WTC11 (cell line): ENCODE results near the gene ARHGAP23. TPM values are rescaled to one million over a fixed set of nuclear protein-coding genes. Genes with fewer than 3 reads are reported as not detected.

Source experiments
- ATAC-seq: fragments of 200-7000 bp; cut with Tn5 transposase; 2 replicates; pipeline ENCODE4 v1.10.0; 2021; ENCODE audit warnings: mild to moderate bottlenecking, moderate library complexity
- CTCF ChIA-PET: fragments of 300-600 bp; sonication (Branson Sonifier 250); formaldehyde crosslinking; loops from one replicate; lab custom pipeline; 2021; ENCODE audit warnings: antibody characterized with exemption; lab: Charles Lee
- POLR2A ChIA-PET: fragments of 350-600 bp; sonication (Branson Sonifier 250); formaldehyde crosslinking; loops from one replicate; lab custom pipeline; 2021; ENCODE audit warnings: antibody characterized with exemption; lab: Charles Lee
- DNase-seq: peaks from one replicate; pipeline ENCODE4 v3.0.0; 2021; ENCODE audit warnings: low spot score
- H3K27ac Mint-ChIP-seq: 2 replicates; pipeline ENCODE4 v1.8.0; 2021; ENCODE audit warnings: mixed read lengths
- H3K27me3 Mint-ChIP-seq: 2 replicates; pipeline ENCODE4 v1.8.0; 2021; ENCODE audit warnings: low read depth, mild to moderate bottlenecking, moderate library complexity, mixed read lengths
- H3K36me3 Mint-ChIP-seq: 2 replicates; pipeline ENCODE4 v1.8.0; 2021; ENCODE audit warnings: mixed read lengths
- H3K4me1 Mint-ChIP-seq: 2 replicates; pipeline ENCODE4 v1.8.0; 2022; ENCODE audit warnings: mixed read lengths
- H3K4me3 Mint-ChIP-seq: 2 replicates; pipeline ENCODE4 v1.8.0; 2021; ENCODE audit warnings: mild to moderate bottlenecking, moderate library complexity, mixed read lengths
- H3K9me3 Mint-ChIP-seq: 2 replicates; pipeline ENCODE4 v1.8.0; 2021; ENCODE audit warnings: mixed read lengths
- AR ChIP-seq: fragments of 250-450 bp; sonication (Bioruptor Pico); IDR thresholded peaks from 2 replicates; pipeline ENCODE4 v1.9.0; 2021; ENCODE audit warnings: mild to moderate bottlenecking
- E2F4 ChIP-seq: sonication (generic); formaldehyde crosslinking; IDR thresholded peaks from 2 replicates; pipeline ENCODE4 v1.8.1; 2022; ENCODE audit warnings: low read depth, mild to moderate bottlenecking, moderate library complexity, missing genetic modification reagents, borderline replicate concordance
- ELF4 ChIP-seq: sonication (generic); formaldehyde crosslinking; IDR thresholded peaks from 2 replicates; pipeline ENCODE4 v1.8.1; 2022; ENCODE audit warnings: low read depth, mild to moderate bottlenecking, moderate library complexity, missing genetic modification reagents
- EMX1 ChIP-seq: fragments of 250-450 bp; sonication (Bioruptor Pico); IDR thresholded peaks from 2 replicates; pipeline ENCODE4 v1.8.0; 2021; ENCODE audit warnings: mild to moderate bottlenecking
- ESRRA ChIP-seq: sonication (generic); formaldehyde crosslinking; IDR thresholded peaks from 2 replicates; pipeline ENCODE4 v1.8.1; 2022; ENCODE audit warnings: mild to moderate bottlenecking, missing genetic modification reagents, borderline replicate concordance
- ETV6 ChIP-seq: sonication (generic); formaldehyde crosslinking; IDR thresholded peaks from 2 replicates; pipeline ENCODE4 v1.8.1; 2022; ENCODE audit warnings: mild to moderate bottlenecking, missing genetic modification reagents
- FOXP4 ChIP-seq: sonication (generic); formaldehyde crosslinking; IDR thresholded peaks from 2 replicates; pipeline ENCODE4 v1.8.0; 2022; ENCODE audit warnings: mild to moderate bottlenecking, missing genetic modification reagents
- HMGA2 ChIP-seq: fragments of 250-450 bp; sonication (Bioruptor Pico); IDR thresholded peaks from 2 replicates; pipeline ENCODE4 v1.4.0; 2021; ENCODE audit warnings: mild to moderate bottlenecking, moderate library complexity
- IRF2 ChIP-seq: sonication (generic); formaldehyde crosslinking; IDR thresholded peaks from 2 replicates; pipeline ENCODE4 v1.8.0; 2022; ENCODE audit warnings: low read depth, missing genetic modification reagents, borderline replicate concordance
- NR1H2 ChIP-seq: sonication (generic); formaldehyde crosslinking; IDR thresholded peaks from 2 replicates; pipeline ENCODE4 v1.9.0; 2021; ENCODE audit warnings: mild to moderate bottlenecking, moderate library complexity, missing genetic modification reagents
- OVOL2 ChIP-seq: fragments of 250-450 bp; sonication (Bioruptor Pico); IDR thresholded peaks from 2 replicates; pipeline ENCODE4 v1.9.0; 2021; ENCODE audit warnings: mild to moderate bottlenecking, borderline replicate concordance
- SMAD3 ChIP-seq: sonication (generic); formaldehyde crosslinking; IDR thresholded peaks from 2 replicates; pipeline ENCODE4 v1.8.0; 2022; ENCODE audit warnings: missing genetic modification reagents, mild to moderate bottlenecking, borderline replicate concordance
- ZNF281 ChIP-seq: sonication (generic); formaldehyde crosslinking; IDR thresholded peaks from 2 replicates; pipeline ENCODE4 v1.8.0; 2023; ENCODE audit warnings: mild to moderate bottlenecking, missing genetic modification reagents
- ZNF396 ChIP-seq: fragments of 250-450 bp; sonication (Bioruptor Pico); IDR thresholded peaks from 2 replicates; pipeline ENCODE4 v1.8.0; 2021; ENCODE audit warnings: mild to moderate bottlenecking, moderate library complexity, borderline replicate concordance
- ZNF423 ChIP-seq: fragments of 250-450 bp; sonication (Bioruptor Pico); IDR thresholded peaks from 2 replicates; pipeline ENCODE4 v2.1.2; 2022; ENCODE audit warnings: mild to moderate bottlenecking, moderate library complexity
- ZNF671 ChIP-seq: fragments of 250-450 bp; sonication (Bioruptor Pico); IDR thresholded peaks from 2 replicates; pipeline ENCODE4 v1.8.0; 2021; ENCODE audit warnings: mild to moderate bottlenecking
- total RNA-seq: library from RNA; stranded (reverse); gene quantifications from 3 replicates; pipeline ENCODE4 v1.2.3, GENCODE V29; 2021
- TF ChIP-seq, protein P1 (sequence below): sonication (generic); formaldehyde crosslinking; IDR thresholded peaks from 2 replicates; pipeline ENCODE4 v1.8.1; 2023; ENCODE audit warnings: mild to moderate bottlenecking, missing genetic modification reagents, borderline replicate concordance
- TF ChIP-seq, protein P2 (sequence below): fragments of 200-600 bp; IDR thresholded peaks from 2 replicates; pipeline ENCODE4 v1.8.0; 2022; ENCODE audit warnings: antibody characterized with exemption

Gene ARHGAP23
- total RNA-seq, 1 experiment from 2014 or later = 66.0 TPM

DNA sequence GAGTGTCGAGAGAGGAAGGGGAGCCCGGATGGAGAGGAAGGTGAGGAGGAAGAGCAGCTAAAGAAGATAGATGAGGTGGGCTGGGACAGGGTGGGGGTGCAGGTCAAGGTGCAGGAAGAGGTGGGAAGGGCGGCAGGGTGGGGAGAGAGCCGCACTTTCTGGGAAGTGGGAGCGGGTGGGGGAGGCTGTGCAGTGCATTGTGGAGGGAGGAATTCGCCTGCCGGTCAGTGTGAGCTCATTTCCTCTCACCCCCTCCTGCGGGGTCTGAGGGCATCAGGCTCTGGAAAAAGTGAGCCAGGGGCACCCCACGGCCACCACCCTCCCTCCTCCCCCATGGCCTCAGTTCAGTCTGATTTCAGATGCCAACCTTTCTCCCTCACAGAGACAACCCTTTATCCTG is 2.5 kb upstream of the ARHGAP23 start (continued):
- TF ChIP-seq AR (CRISPR knock-in tag) = no peak
- TF ChIP-seq EMX1 (CRISPR knock-in tag) = no peak
- TF ChIP-seq HMGA2 (CRISPR knock-in tag) = no peak
- no peak for TF ChIP-seq ELF4 (CRISPR knock-in tag)
- no peak for TF ChIP-seq OVOL2 (CRISPR knock-in tag)
- no peak for TF ChIP-seq ETV6 (CRISPR knock-in tag)

GRCh38 chr17:38426441-38426840 is 1.8 kb upstream of the ARHGAP23 start:
- H3K9me3 Mint-ChIP-seq = no peaks in the 10 kb centered on the region
- ChIA-PET CTCF (interaction anchor here (0.8 to 6.2 kb wide), 11 partner anchors 18 to 172 kb away, joined by 3 to 70 read pairs (median 6); no protein-coding TSS in a partner anchor), POLR2A (interaction anchor here (2.1 kb wide), 1 partner anchor 25 kb away, joined by 6 read pairs; no protein-coding TSS in a partner anchor)
- H3K27me3 Mint-ChIP-seq = peaks cover 13% of the 10 kb centered on the region
- no peak overlapping the region for H3K27ac Mint-ChIP-seq
- peaks cover 62% of the 10 kb centered on the region for H3K4me1 Mint-ChIP-seq
- ATAC-seq (no peak), DNase-seq (no peak)
- no peak overlapping the region for H3K4me3 Mint-ChIP-seq
- no peaks in the 10 kb centered on the region for H3K36me3 Mint-ChIP-seq
- no peak for TF ChIP-seq ESRRA
- no peak for TF ChIP-seq NR1H2
- TF ChIP-seq FOXP4 = no peak
- no peak for TF ChIP-seq E2F4 (CRISPR knock-in tag)
- no peak for TF ChIP-seq ZNF281 (CRISPR knock-in tag)
- TF ChIP-seq, protein P1, sequence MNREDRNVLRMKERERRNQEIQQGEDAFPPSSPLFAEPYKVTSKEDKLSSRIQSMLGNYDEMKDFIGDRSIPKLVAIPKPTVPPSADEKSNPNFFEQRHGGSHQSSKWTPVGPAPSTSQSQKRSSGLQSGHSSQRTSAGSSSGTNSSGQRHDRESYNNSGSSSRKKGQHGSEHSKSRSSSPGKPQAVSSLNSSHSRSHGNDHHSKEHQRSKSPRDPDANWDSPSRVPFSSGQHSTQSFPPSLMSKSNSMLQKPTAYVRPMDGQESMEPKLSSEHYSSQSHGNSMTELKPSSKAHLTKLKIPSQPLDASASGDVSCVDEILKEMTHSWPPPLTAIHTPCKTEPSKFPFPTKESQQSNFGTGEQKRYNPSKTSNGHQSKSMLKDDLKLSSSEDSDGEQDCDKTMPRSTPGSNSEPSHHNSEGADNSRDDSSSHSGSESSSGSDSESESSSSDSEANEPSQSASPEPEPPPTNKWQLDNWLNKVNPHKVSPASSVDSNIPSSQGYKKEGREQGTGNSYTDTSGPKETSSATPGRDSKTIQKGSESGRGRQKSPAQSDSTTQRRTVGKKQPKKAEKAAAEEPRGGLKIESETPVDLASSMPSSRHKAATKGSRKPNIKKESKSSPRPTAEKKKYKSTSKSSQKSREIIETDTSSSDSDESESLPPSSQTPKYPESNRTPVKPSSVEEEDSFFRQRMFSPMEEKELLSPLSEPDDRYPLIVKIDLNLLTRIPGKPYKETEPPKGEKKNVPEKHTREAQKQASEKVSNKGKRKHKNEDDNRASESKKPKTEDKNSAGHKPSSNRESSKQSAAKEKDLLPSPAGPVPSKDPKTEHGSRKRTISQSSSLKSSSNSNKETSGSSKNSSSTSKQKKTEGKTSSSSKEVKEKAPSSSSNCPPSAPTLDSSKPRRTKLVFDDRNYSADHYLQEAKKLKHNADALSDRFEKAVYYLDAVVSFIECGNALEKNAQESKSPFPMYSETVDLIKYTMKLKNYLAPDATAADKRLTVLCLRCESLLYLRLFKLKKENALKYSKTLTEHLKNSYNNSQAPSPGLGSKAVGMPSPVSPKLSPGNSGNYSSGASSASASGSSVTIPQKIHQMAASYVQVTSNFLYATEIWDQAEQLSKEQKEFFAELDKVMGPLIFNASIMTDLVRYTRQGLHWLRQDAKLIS = no peak
- no peak for TF ChIP-seq ZNF396 (CRISPR knock-in tag)
- no peak for TF ChIP-seq ZNF423 (CRISPR knock-in tag)
- no peak for TF ChIP-seq ZNF671
- no peak for TF ChIP-seq SMAD3 (CRISPR knock-in tag)
- no peak for TF ChIP-seq IRF2 (CRISPR knock-in tag)
- TF ChIP-seq, protein P2, sequence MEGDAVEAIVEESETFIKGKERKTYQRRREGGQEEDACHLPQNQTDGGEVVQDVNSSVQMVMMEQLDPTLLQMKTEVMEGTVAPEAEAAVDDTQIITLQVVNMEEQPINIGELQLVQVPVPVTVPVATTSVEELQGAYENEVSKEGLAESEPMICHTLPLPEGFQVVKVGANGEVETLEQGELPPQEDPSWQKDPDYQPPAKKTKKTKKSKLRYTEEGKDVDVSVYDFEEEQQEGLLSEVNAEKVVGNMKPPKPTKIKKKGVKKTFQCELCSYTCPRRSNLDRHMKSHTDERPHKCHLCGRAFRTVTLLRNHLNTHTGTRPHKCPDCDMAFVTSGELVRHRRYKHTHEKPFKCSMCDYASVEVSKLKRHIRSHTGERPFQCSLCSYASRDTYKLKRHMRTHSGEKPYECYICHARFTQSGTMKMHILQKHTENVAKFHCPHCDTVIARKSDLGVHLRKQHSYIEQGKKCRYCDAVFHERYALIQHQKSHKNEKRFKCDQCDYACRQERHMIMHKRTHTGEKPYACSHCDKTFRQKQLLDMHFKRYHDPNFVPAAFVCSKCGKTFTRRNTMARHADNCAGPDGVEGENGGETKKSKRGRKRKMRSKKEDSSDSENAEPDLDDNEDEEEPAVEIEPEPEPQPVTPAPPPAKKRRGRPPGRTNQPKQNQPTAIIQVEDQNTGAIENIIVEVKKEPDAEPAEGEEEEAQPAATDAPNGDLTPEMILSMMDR = no peak
